IMR-90 (cell line): ENCODE results near the gene CDH22. TPM values are rescaled to one million over a fixed set of nuclear protein-coding genes. Genes with fewer than 3 reads are reported as not detected.

Experiments
- ATAC-seq: fragments of 200-7000 bp; cut with Tn5 transposase; 2 replicates; pipeline ENCODE4 v1.9.1; 2020; ENCODE audit warnings: low read depth, mild to moderate bottlenecking, moderate library complexity
- BruUV-seq: library from RNA; stranded (reverse); fragments of 400-500 nt; replicated peaks from 2 replicates; lab custom pipeline; 2021; lab: Mats Ljungman, UMichigan
- CTCF ChIA-PET: fragments of 300-600 bp; formaldehyde crosslinking; extraction: SDS; loops from one replicate; lab custom pipeline; 2021; ENCODE audit warnings: antibody characterized with exemption; lab: Yijun Ruan, JAX
- POLR2A ChIA-PET: fragments of 300-600 bp; sonication (Branson Sonifier 250); formaldehyde crosslinking; loops from one replicate; lab custom pipeline; 2022; ENCODE audit warnings: antibody characterized with exemption; ENCODE audit not compliant: unreplicated experiment; lab: Charles Lee
- DNase-seq: peaks from one replicate; pipeline ENCODE4 v3.0.0; 2013
- H2AFZ ChIP-seq: replicated peaks from 2 replicates; pipeline ENCODE3; 2013; ENCODE audit warnings: low read length, mild to moderate bottlenecking; ENCODE audit not compliant: poor library complexity
- H2AK5ac ChIP-seq: 2 replicates; pipeline ENCODE4 v1.6.1; 2013; ENCODE audit warnings: low read depth, low read length, inconsistent platforms
- H2AK9ac ChIP-seq: replicated peaks from 2 replicates; pipeline ENCODE3; 2013; ENCODE audit warnings: mild to moderate bottlenecking, low read depth, low read length, moderate library complexity; ENCODE audit not compliant: poor library complexity
- H2BK120ac ChIP-seq: 2 replicates; pipeline ENCODE4 v1.6.1; 2013; ENCODE audit warnings: low read depth, low read length, inconsistent platforms
- H2BK15ac ChIP-seq: 3 replicates; pipeline ENCODE4 v1.6.1; 2013; ENCODE audit warnings: low read depth, low read length, inconsistent platforms
- H2BK20ac ChIP-seq: 2 replicates; pipeline ENCODE4 v1.6.1; 2013; ENCODE audit warnings: low read depth, mild to moderate bottlenecking, inconsistent platforms, low read length, moderate library complexity
- H2BK5ac ChIP-seq: 2 replicates; pipeline ENCODE4 v1.6.1; 2013; ENCODE audit warnings: mild to moderate bottlenecking, low read depth, low read length, inconsistent platforms; ENCODE audit not compliant: poor library complexity, severe bottlenecking
- H3K14ac ChIP-seq: replicated peaks from 2 replicates; pipeline ENCODE4 v1.6.1; 2013; ENCODE audit warnings: low read depth, low read length, inconsistent platforms
- H3K18ac ChIP-seq: 2 replicates; pipeline ENCODE4 v1.6.1; 2013; ENCODE audit warnings: low read depth, low read length, control low read depth
- H3K23ac ChIP-seq: 2 replicates; pipeline ENCODE4 v1.6.1; 2013; ENCODE audit warnings: low read depth, low read length, inconsistent platforms
- H3K27ac ChIP-seq: 2 replicates; pipeline ENCODE4 v1.5.1; 2013; ENCODE audit warnings: mild to moderate bottlenecking, control low read depth, low read length; ENCODE audit not compliant: insufficient read depth
- H3K27me3 ChIP-seq: 2 replicates; pipeline ENCODE4 v1.6.1; 2013; ENCODE audit warnings: low read length; ENCODE audit not compliant: control insufficient read depth, insufficient read depth
- H3K36me3 ChIP-seq: 2 replicates; pipeline ENCODE4 v1.6.1; 2013; ENCODE audit warnings: low read length, mixed read lengths; ENCODE audit not compliant: control insufficient read depth, insufficient read depth
- H3K4ac ChIP-seq: 2 replicates; pipeline ENCODE4 v1.6.1; 2013; ENCODE audit warnings: low read depth, low read length, inconsistent platforms
- H3K4me1 ChIP-seq: 2 replicates; pipeline ENCODE4 v1.6.1; 2013; ENCODE audit warnings: low read length, mixed read lengths; ENCODE audit not compliant: control insufficient read depth, insufficient read depth
- H3K4me2 ChIP-seq: 2 replicates; pipeline ENCODE4 v1.6.1; 2013; ENCODE audit warnings: low read depth, mild to moderate bottlenecking, control low read depth, low read length, moderate library complexity
- H3K4me3 ChIP-seq: 2 replicates; pipeline ENCODE4 v1.5.1; 2013; ENCODE audit warnings: low read depth, mild to moderate bottlenecking, control low read depth, low read length, moderate library complexity; ENCODE audit not compliant: insufficient read depth
- H3K56ac ChIP-seq: 2 replicates; pipeline ENCODE4 v1.6.1; 2013; ENCODE audit warnings: low read length, inconsistent platforms; ENCODE audit not compliant: insufficient read depth; ENCODE audit errors: extremely low read depth
- H3K79me1 ChIP-seq, 2 experiments: 2 replicates each; pipeline ENCODE4 v1.6.1; 2013; ENCODE audit warnings: low read length in 2 of 2, inconsistent platforms in 1 of 2, low read depth in 1 of 2
- H3K9ac ChIP-seq: 2 replicates; pipeline ENCODE4 v1.6.1; 2013; ENCODE audit warnings: low read depth, low read length, control low read depth
- H3K9me1 ChIP-seq: 2 replicates; pipeline ENCODE4 v1.6.1; 2013; ENCODE audit warnings: low read length, inconsistent platforms; ENCODE audit not compliant: insufficient read depth
- H3K9me3 ChIP-seq: 2 replicates; pipeline ENCODE4 v1.6.1; 2013; ENCODE audit warnings: low read length; ENCODE audit not compliant: control insufficient read depth, insufficient read depth
- H4K20me1 ChIP-seq: 2 replicates; pipeline ENCODE4 v1.6.1; 2013; ENCODE audit warnings: low read length, inconsistent platforms; ENCODE audit not compliant: insufficient read depth
- H4K5ac ChIP-seq: 2 replicates; pipeline ENCODE4 v1.6.1; 2013; ENCODE audit warnings: mild to moderate bottlenecking, low read depth, low read length, control low read depth
- H4K8ac ChIP-seq, 2 experiments: 2 replicates each; pipeline ENCODE4 v1.6.1; 2013; ENCODE audit warnings: low read depth in 2 of 2, low read length in 2 of 2, control low read depth in 1 of 2, inconsistent platforms in 1 of 2
- H4K91ac ChIP-seq: 2 replicates; pipeline ENCODE4 v1.6.1; 2013; ENCODE audit warnings: low read depth, low read length, inconsistent platforms; ENCODE audit not compliant: insufficient read depth
- MAFK ChIP-seq: IDR thresholded peaks from 2 replicates; pipeline ENCODE4 v1.6.1; 2012; ENCODE audit warnings: low read depth, low read length, improper control_type of control experiment
- MAZ ChIP-seq: IDR thresholded peaks from 2 replicates; pipeline ENCODE4 v1.6.1; 2012; ENCODE audit warnings: low read depth, mild to moderate bottlenecking, low read length, improper control_type of control experiment, moderate library complexity, borderline replicate concordance
- RFX5 ChIP-seq: IDR thresholded peaks from 2 replicates; pipeline ENCODE4 v1.8.0; 2012; ENCODE audit warnings: low read depth, mild to moderate bottlenecking, low read length, moderate library complexity
- SMC3 ChIP-seq: fragments of 150-350 bp; IDR thresholded peaks from 2 replicates; pipeline ENCODE4 v1.6.1; 2016; ENCODE audit warnings: low read depth, mild to moderate bottlenecking, antibody characterized with exemption, low read length, moderate library complexity
- WGBS, 2 experiments: methylation state at CpG; one replicate each; pipeline versions ENCODE4 v1.1.5 to v1.1.7; 2013; ENCODE audit warnings: missing lambda C conversion rate in 2 of 2; ENCODE audit not compliant: insufficient read length in 1 of 2; ENCODE audit errors: extremely low coverage in 2 of 2; 5-methylcytosine and 5-hydroxymethylcytosine counted together
- dilution Hi-C: fragments of 300-500 bp; cut with HindIII; formaldehyde crosslinking; loops from one replicate; pipeline ENCODE4 v1.14.3; 2018; ENCODE audit warnings: low sequenced_read_pairs; ENCODE audit not compliant: unreplicated experiment
- in situ Hi-C: fragments of 300-500 bp; cut with MboI; formaldehyde crosslinking; loops from 3 replicates; pipeline ENCODE4 v1.14.3; 2019; ENCODE audit warnings: low sequenced_read_pairs, inconsistent platforms, mixed read lengths
- intact Hi-C: fragments of 100-400 bp; cut with micrococcal nuclease; formaldehyde crosslinking; loops from 2 replicates; pipeline ENCODE4 v1.10.0; 2022
- polyA plus RNA-seq, 3 experiments: library from polyadenylated mRNA; depleted of rRNA; stranded (reverse); fragments of >200 nt; gene quantifications; 2 replicates each; pipeline ENCODE4 v1.2.3, GENCODE V29; 2012; ENCODE audit warnings: low replicate concordance in 1 of 3
- total RNA-seq: library from RNA; depleted of rRNA; stranded (reverse); fragments of >200 nt; gene quantifications from 2 replicates; pipeline ENCODE4 v1.2.3, GENCODE V29; 2012

CDH22 gene
- total and polyA plus RNA-seq, 2 of the 4 experiments (the other 2 are of a cell fraction), result not detected

DNA sequence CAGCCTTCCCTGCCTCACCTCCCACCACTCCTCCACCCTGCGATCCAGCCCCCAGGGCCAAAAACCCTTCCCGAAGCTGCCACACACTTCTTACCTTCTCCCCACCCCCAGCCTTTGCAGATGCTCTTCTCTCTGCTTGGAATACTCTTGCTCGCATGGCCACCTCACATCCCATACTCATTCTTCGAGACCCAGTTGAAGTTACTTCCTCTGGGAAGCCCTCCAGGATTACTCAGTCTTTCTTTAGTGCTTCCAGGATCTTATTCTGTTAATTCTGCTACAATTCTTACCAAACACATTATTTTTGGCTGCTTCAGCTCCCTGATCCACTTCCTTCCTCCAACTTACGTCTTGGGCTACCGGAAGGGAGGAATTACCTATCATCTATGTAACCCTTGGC lies 135.8 kb downstream of the CDH22 start:
- H3K9ac ChIP-seq, result no peak overlapping the region
- H4K5ac ChIP-seq, result no peak overlapping the region
- dilution Hi-C loops (no loop called here), in situ Hi-C loops (no loop called here), intact Hi-C loops (no loop called here)
- ChIA-PET CTCF (no interaction called here), POLR2A (no interaction called here)
- H3K9me3 ChIP-seq, result no peaks in the 10 kb centered on the region
- H3K14ac ChIP-seq, result no peak overlapping the region
- no peak overlapping the region for H2AFZ ChIP-seq
- no TSS peak for BruUV-seq
- no peak overlapping the region for H3K18ac ChIP-seq
- no peak overlapping the region for H2AK9ac ChIP-seq
- no peak overlapping the region for H2BK20ac ChIP-seq
- H3K36me3 ChIP-seq, result no peaks in the 10 kb centered on the region
- H2BK15ac ChIP-seq, result no peak overlapping the region
- no peak overlapping the region for H3K4me2 ChIP-seq
- no peak overlapping the region for H2BK120ac ChIP-seq
- no peak overlapping the region for H3K4ac ChIP-seq
- no peaks in the 10 kb centered on the region for H4K20me1 ChIP-seq
- H3K79me1 ChIP-seq, result no peaks in the 10 kb centered on the region
- ATAC-seq (no peak), DNase-seq (no peak)
- 0 out of 2 replicates have a peak, but pooled peaks cover 2% of the 10 kb centered on the region for H3K9me1 ChIP-seq
- H3K4me3 ChIP-seq, result no peak overlapping the region
- TF ChIP-seq MAZ (no peak), RFX5 (no peak), MAFK (no peak), SMC3 (no peak)
- H3K23ac ChIP-seq, result no peak overlapping the region
- peaks cover 40% of the 10 kb centered on the region for H3K27me3 ChIP-seq
- WGBS, 2 experiments, result 38% methylated on average over 4 of the region's 6 CpGs; no CpG with 5 or more reads in 1 of the 2 experiments
- H3K56ac ChIP-seq, result no peak overlapping the region
- H3K4me1 ChIP-seq, result no peaks in the 10 kb centered on the region
- no peak overlapping the region for H3K27ac ChIP-seq
- no peak overlapping the region for H2AK5ac ChIP-seq
- H2BK5ac ChIP-seq, result no peak overlapping the region
- no peak overlapping the region for H4K91ac ChIP-seq
- no peak overlapping the region for H4K8ac ChIP-seq
